Panc1 (cell line): ENCODE data around the gene NTM.

Source experiments
- POLR2AphosphoS5 ChIP-seq: IDR thresholded peaks from 2 replicates; pipeline ENCODE4 v1.6.1; 2012; ENCODE audit warnings: mild to moderate bottlenecking, low read depth, low read length, moderate library complexity
- SIN3A ChIP-seq: IDR thresholded peaks from 2 replicates; pipeline ENCODE4 v1.6.1; 2012; ENCODE audit warnings: low read depth, mild to moderate bottlenecking, low read length, moderate library complexity, borderline replicate concordance; ENCODE audit not compliant: insufficient read depth
- TCF7L2 ChIP-seq: IDR thresholded peaks from 2 replicates; pipeline ENCODE4 v1.6.1; 2011; ENCODE audit warnings: mild to moderate bottlenecking, low read depth, low read length, inconsistent platforms
- TF ChIP-seq, protein P1 (sequence below): fragments of 450-650 bp; IDR thresholded peaks from 2 replicates; pipeline ENCODE4 v1.5.1; 2017; ENCODE audit warnings: mild to moderate bottlenecking

DNA sequence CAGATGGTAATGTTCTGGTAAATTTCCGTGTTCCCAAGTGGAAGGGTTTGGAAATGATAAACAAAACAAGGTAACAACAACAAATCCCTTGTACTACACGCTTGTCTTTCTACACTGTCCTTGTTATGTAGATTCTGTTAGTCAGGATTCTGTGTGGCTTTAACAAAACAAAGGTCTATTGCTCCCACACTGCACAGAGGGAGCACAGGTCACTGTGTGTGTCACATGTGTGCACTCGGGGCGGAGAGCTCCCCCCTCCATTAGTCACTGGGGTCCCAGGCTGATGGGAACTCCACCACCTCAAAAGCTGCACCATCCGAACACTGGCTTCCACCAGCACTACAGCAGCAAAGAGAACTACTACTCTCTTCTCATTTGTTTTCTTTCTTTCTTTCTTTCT lies 227.9 kb downstream of the NTM start:
- TF ChIP-seq, protein P1, sequence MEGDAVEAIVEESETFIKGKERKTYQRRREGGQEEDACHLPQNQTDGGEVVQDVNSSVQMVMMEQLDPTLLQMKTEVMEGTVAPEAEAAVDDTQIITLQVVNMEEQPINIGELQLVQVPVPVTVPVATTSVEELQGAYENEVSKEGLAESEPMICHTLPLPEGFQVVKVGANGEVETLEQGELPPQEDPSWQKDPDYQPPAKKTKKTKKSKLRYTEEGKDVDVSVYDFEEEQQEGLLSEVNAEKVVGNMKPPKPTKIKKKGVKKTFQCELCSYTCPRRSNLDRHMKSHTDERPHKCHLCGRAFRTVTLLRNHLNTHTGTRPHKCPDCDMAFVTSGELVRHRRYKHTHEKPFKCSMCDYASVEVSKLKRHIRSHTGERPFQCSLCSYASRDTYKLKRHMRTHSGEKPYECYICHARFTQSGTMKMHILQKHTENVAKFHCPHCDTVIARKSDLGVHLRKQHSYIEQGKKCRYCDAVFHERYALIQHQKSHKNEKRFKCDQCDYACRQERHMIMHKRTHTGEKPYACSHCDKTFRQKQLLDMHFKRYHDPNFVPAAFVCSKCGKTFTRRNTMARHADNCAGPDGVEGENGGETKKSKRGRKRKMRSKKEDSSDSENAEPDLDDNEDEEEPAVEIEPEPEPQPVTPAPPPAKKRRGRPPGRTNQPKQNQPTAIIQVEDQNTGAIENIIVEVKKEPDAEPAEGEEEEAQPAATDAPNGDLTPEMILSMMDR = no peak
- TF ChIP-seq TCF7L2 (no peak), SIN3A (no peak), POLR2AphosphoS5 (no peak)
